Measurements from ENCODE around the gene MAP2K5.

DNA sequence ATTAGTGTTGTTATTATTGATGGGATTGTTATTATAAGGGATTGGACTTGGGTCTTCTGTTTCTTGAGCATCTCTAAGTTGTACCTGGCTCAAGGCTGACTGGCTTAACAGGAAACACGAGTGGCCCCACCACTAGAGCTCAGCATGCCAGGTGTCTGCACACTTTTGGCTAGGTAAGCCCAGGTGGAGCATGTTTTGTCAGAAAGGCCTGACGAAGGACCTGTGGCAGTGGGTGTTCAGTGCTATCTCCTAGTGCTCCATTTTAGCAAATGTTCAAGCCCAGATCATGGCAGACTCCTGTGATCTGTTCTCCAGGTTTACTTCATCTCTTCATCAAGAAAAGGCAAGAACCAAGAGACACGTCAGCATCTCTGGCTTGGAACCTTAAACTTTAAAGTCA lies 3.4 kb downstream of the MAP2K5 start:
- TF ChIP-seq, protein P1, sequence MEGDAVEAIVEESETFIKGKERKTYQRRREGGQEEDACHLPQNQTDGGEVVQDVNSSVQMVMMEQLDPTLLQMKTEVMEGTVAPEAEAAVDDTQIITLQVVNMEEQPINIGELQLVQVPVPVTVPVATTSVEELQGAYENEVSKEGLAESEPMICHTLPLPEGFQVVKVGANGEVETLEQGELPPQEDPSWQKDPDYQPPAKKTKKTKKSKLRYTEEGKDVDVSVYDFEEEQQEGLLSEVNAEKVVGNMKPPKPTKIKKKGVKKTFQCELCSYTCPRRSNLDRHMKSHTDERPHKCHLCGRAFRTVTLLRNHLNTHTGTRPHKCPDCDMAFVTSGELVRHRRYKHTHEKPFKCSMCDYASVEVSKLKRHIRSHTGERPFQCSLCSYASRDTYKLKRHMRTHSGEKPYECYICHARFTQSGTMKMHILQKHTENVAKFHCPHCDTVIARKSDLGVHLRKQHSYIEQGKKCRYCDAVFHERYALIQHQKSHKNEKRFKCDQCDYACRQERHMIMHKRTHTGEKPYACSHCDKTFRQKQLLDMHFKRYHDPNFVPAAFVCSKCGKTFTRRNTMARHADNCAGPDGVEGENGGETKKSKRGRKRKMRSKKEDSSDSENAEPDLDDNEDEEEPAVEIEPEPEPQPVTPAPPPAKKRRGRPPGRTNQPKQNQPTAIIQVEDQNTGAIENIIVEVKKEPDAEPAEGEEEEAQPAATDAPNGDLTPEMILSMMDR (IDR thresholded peaks at IDR 0.05) = no peak
- no peak for TF ChIP-seq POLR2A (IDR thresholded peaks at IDR 0.05)
